Activated CD8-positive, alpha-beta memory T cell treated with anti-CD3 and anti-CD28 coated beads, Interleukin-2, amount 10 ng/mL, durations not matched to agents 7 days and 5 days (primary cell): ENCODE measurements around the gene FAM237B. TPM values are rescaled to one million over a fixed set of nuclear protein-coding genes. Genes with fewer than 3 reads are reported as not detected.

ENCODE experiments used
- ATAC-seq: fragments of 150-1000 bp; cut with Tn5 transposase; one replicate; pipeline ENCODE4 v1.10.0; 2021; ENCODE audit warnings: moderate library complexity
- CTCF ChIA-PET: fragments of 350-600 bp; sonication (Branson Sonifier 250); formaldehyde crosslinking; loops from one replicate; lab custom pipeline; 2021; ENCODE audit warnings: antibody characterized with exemption; lab: Charles Lee
- DNase-seq: peaks from one replicate; pipeline ENCODE4 v3.0.0-alpha.2; 2020
- H3K27ac Mint-ChIP-seq: one replicate; pipeline ENCODE4 v1.8.0; 2021; ENCODE audit warnings: mild to moderate bottlenecking, mixed read lengths
- H3K27me3 Mint-ChIP-seq: one replicate; pipeline ENCODE4 v1.8.0; 2021; ENCODE audit warnings: mixed read lengths
- H3K36me3 Mint-ChIP-seq: one replicate; pipeline ENCODE4 v1.8.0; 2021; ENCODE audit warnings: mild to moderate bottlenecking, mixed read lengths
- H3K4me1 Mint-ChIP-seq: one replicate; pipeline ENCODE4 v1.8.0; 2021; ENCODE audit warnings: mixed read lengths
- H3K4me3 Mint-ChIP-seq: one replicate; pipeline ENCODE4 v1.8.0; 2021; ENCODE audit warnings: mild to moderate bottlenecking, moderate library complexity, mixed read lengths
- H3K9me3 Mint-ChIP-seq: one replicate; pipeline ENCODE4 v1.8.0; 2022; ENCODE audit warnings: low read depth, mixed read lengths
- total RNA-seq, 2 experiments: library from RNA; stranded (reverse); gene quantifications; one replicate each; pipeline ENCODE4 v1.2.3, GENCODE V29; 2021

FAM237B gene
- total RNA-seq, 2 experiments from 2014 or later, result not detected

DNA sequence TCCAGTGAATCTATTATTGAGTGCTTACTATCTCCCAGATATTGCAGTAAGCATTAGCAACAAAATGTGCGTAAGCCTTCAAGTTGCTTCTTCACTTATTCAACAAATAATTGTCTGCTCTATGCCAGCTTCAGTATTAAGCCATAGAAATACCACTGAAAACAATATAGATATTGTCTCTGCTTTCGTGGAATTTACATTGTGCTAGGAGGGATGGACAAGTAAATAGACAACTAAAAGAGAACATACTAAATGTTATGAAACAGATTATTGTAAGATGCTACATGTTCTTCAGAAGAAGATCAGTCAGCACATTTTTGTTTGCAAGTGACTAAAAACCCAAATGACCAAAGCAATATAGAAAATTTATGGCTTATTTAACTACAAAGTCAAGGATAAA is 48.9 kb downstream of the FAM237B start:
- H3K9me3 Mint-ChIP-seq, result no peaks in the 10 kb centered on the region
- H3K4me1 Mint-ChIP-seq, result no peaks in the 10 kb centered on the region
- H3K27me3 Mint-ChIP-seq, result peaks cover 11% of the 10 kb centered on the region
- CTCF ChIA-PET, result no interaction called here
- no peak for DNase-seq
- ATAC-seq, result no peak
- H3K27ac Mint-ChIP-seq, result no peak overlapping the region
- no peaks in the 10 kb centered on the region for H3K36me3 Mint-ChIP-seq
- H3K4me3 Mint-ChIP-seq, result no peak overlapping the region

DNA sequence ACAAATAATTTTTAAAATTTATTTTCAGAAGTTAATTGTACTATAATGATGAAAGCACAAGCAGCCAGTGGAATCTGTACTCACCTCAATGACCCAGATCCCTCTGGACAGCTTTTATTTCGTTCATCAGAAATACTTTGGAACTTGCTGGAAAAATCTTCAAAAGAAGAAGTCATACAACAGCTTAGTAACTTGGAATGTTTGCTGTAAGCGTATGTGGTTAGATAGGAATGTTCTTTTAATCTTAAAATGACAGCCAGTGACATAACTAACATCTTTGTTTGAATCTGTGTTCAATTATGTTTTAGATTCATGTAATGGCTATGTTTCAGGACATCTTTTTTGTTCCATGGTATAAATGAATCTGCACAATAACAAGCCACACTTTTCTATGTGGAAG is 49.4 kb downstream of the FAM237B start:
- DNase-seq, result no peak
- Mint-ChIP-seq H3K36me3 (no peaks in the 10 kb centered on the region), H3K27ac (no peak overlapping the region), H3K4me1 (no peaks in the 10 kb centered on the region), H3K27me3 (peaks cover 13% of the 10 kb centered on the region), H3K9me3 (no peaks in the 10 kb centered on the region), H3K4me3 (no peak overlapping the region)
- CTCF ChIA-PET, result no interaction called here
- no peak for ATAC-seq

DNA sequence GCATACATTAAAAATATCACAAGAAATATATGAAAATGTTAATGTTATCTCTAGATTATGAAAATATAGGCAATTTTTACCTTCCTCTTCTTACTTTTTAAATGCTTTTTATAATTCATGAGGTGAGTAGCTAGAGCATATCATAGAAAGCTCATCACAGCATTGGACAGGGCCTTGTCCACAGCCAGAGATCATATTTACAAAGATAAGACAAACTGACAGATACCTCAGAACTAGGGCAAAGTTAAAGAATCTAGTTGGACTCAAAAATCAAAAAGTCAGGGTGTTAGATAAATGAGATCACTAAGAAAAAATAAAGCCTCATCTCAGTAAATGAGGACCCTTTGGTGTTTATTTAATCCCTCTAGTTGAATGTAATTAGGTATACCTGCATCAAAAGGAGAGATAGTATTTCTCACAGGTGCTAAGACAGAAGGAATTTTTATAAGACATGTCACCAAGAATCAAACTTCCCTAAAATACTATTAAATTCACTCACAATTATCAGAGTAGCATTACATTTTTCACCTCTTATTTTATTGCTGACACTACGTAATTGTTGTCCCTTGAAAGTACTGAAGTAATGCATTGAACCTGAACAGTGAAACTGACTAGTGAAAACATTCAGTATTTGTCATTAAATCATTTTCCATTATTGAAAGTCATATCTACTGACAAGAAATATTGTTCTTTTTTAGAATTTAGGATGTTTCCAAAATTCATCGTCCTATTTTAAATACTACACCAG is 50.5 kb downstream of the FAM237B start:
- Mint-ChIP-seq H3K4me1 (no peaks in the 10 kb centered on the region), H3K9me3 (no peaks in the 10 kb centered on the region), H3K4me3 (no peak overlapping the region), H3K27ac (no peak overlapping the region), H3K27me3 (peaks cover 13% of the 10 kb centered on the region), H3K36me3 (no peaks in the 10 kb centered on the region)
- CTCF ChIA-PET, result no interaction called here
- no peak for DNase-seq
- ATAC-seq, result no peak

DNA sequence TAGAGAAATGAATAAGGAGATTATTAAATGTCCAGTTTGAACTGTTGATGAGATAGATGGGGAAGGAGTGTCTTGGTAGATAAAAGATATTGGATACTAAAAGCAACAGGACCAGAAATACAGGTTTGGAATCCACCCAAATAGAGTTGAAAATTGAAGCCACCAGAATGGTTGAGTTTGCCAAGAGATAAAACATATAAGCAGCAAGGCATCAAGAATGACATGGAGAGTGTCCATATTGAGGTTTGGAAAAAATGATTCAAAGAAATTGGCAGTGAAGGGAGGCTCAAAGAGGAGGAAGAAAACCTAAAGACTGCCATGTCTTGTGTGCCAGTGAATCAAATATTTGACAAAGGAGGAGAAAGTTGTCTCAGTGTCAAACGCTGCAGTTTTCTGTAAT is 51.9 kb downstream of the FAM237B start:
- DNase-seq (no peak), ATAC-seq (no peak)
- Mint-ChIP-seq H3K27me3 (peaks cover 16% of the 10 kb centered on the region), H3K27ac (no peak overlapping the region), H3K4me3 (no peak overlapping the region), H3K4me1 (no peaks in the 10 kb centered on the region), H3K9me3 (no peaks in the 10 kb centered on the region), H3K36me3 (no peaks in the 10 kb centered on the region)
- CTCF ChIA-PET, result no interaction called here

DNA sequence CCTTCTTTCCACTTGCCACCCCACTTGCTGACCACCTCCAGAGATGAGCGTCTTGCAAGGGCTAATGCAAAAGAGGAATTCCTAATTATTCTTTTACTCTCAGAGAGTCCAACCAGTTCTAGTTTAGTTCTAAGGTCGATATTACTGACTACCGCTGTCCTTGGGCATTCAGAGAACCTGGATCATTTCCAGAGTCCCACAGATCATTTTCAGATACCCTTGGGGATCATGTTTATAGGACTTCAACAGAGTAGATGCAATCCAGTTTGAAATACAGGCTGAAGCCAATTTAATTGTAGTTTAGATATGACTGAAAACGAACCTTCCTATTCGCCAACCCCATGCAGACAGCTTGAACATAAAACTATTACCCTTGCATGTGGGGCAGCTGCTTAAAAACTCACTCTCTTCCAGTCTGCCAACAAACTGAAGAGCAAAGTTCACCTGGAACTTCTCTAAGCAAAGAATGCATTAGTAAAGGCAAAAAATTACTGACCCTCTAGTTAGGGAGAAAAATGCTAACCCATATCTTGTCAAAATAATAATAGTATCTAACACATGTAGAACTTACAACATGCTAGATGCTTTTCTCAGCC is 53.7 kb downstream of the FAM237B start:
- CTCF ChIA-PET, result interaction anchor here (1.0 to 1.3 kb wide), 3 partner anchors 90 to 161 kb away, joined by 3 read pairs; partner anchors contain the start of gene STEAP1
- DNase-seq (no peak), ATAC-seq (no peak)
- no peaks in the 10 kb centered on the region for H3K4me1 Mint-ChIP-seq
- H3K9me3 Mint-ChIP-seq, result no peaks in the 10 kb centered on the region
- no peak overlapping the region for H3K4me3 Mint-ChIP-seq
- no peak overlapping the region for H3K27ac Mint-ChIP-seq
- peaks cover 11% of the 10 kb centered on the region for H3K27me3 Mint-ChIP-seq
- H3K36me3 Mint-ChIP-seq, result no peaks in the 10 kb centered on the region

DNA sequence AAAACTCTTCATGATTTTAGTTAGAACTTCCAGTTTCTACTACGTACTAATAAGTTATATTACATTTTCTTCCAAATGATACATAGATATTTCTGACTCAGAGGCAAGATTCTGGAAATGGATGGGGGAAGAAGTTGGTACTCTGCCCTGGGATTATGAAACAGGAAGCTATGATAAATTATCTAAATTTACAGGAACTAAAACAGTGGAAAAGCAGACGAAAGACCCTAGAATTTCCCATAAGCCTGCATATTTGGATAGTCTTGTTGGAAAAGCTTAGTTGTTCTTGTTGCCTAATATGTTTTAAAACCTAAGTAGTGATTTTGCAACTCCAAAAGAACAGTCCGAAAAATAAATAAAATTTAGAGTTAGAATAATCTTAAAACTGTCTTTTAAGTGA is 54.3 kb downstream of the FAM237B start:
- no peak for DNase-seq
- CTCF ChIA-PET, result interaction anchor here (1.0 kb wide), 1 partner anchor 113 kb away, joined by 6 read pairs; no protein-coding TSS in a partner anchor
- H3K27ac Mint-ChIP-seq, result no peak overlapping the region
- H3K27me3 Mint-ChIP-seq, result peaks cover 9% of the 10 kb centered on the region
- no peaks in the 10 kb centered on the region for H3K4me1 Mint-ChIP-seq
- no peaks in the 10 kb centered on the region for H3K36me3 Mint-ChIP-seq
- no peak overlapping the region for H3K4me3 Mint-ChIP-seq
- no peak for ATAC-seq
- no peaks in the 10 kb centered on the region for H3K9me3 Mint-ChIP-seq

Other genes with a start within 250 kb of the FAM237B start
- gene STEAP1, start 166.8 kb downstream of the FAM237B start, total RNA-seq, result under 1 TPM in 1 of 2 experiments, not detected in 1; 0.75 TPM
- not detected for gene STEAP2, start 109.6 kb downstream of the FAM237B start, total RNA-seq
- gene CFAP69, start 76.1 kb downstream of the FAM237B start, total RNA-seq, result under 1 TPM in 1 of 2 experiments, not detected in 1; 0.42 TPM
- 10 to 100 TPM; 26.6 to 29.1 TPM for gene GTPBP10, start 25.4 kb upstream of the FAM237B start, total RNA-seq
- 1 to 10 TPM; 4.8 to 6.1 TPM for gene CLDN12, start 82.2 kb upstream of the FAM237B start, total RNA-seq
- not detected for gene PTTG1IP2, start 148.3 kb upstream of the FAM237B start, total RNA-seq